ENCODE results near the gene POLN.

POLN gene

DNA sequence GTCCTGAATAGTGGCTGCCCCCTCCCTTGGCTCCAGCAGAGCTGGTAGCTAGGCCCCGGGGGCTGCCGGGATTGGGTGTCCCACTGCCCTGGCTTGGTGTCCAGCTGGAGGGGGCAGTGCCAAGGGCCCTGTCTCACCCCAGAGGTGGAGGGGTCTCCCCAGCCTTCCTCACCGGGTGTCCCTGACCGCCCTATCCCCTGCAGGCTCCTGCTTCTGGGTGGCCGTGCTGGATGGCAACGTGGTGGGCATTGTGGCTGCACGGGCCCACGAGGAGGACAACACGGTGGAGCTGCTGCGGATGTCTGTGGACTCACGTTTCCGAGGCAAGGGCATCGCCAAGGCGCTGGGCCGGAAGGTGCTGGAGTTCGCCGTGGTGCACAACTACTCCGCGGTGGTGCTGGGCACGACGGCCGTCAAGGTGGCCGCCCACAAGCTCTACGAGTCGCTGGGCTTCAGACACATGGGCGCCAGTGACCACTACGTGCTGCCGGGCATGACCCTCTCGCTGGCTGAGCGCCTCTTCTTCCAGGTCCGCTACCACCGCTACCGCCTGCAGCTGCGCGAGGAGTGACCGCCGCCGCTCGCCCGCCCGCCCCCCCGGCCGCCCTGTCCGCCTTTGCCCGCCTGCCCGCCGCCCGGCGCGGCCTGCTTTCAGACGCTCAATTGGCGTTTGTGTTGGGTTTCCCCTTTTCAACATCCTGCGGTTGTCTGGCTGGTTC is 178.2 kb downstream of the POLN start:
- no peak for DNase-seq (ENCODE audit: low spot score)
- Histone ChIP-seq H3K4me3 (no peak overlapping the region), H3K27ac (no peak overlapping the region)
- TF ChIP-seq, protein P1, sequence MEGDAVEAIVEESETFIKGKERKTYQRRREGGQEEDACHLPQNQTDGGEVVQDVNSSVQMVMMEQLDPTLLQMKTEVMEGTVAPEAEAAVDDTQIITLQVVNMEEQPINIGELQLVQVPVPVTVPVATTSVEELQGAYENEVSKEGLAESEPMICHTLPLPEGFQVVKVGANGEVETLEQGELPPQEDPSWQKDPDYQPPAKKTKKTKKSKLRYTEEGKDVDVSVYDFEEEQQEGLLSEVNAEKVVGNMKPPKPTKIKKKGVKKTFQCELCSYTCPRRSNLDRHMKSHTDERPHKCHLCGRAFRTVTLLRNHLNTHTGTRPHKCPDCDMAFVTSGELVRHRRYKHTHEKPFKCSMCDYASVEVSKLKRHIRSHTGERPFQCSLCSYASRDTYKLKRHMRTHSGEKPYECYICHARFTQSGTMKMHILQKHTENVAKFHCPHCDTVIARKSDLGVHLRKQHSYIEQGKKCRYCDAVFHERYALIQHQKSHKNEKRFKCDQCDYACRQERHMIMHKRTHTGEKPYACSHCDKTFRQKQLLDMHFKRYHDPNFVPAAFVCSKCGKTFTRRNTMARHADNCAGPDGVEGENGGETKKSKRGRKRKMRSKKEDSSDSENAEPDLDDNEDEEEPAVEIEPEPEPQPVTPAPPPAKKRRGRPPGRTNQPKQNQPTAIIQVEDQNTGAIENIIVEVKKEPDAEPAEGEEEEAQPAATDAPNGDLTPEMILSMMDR (IDR thresholded peaks at IDR 0.05): no peak

DNA sequence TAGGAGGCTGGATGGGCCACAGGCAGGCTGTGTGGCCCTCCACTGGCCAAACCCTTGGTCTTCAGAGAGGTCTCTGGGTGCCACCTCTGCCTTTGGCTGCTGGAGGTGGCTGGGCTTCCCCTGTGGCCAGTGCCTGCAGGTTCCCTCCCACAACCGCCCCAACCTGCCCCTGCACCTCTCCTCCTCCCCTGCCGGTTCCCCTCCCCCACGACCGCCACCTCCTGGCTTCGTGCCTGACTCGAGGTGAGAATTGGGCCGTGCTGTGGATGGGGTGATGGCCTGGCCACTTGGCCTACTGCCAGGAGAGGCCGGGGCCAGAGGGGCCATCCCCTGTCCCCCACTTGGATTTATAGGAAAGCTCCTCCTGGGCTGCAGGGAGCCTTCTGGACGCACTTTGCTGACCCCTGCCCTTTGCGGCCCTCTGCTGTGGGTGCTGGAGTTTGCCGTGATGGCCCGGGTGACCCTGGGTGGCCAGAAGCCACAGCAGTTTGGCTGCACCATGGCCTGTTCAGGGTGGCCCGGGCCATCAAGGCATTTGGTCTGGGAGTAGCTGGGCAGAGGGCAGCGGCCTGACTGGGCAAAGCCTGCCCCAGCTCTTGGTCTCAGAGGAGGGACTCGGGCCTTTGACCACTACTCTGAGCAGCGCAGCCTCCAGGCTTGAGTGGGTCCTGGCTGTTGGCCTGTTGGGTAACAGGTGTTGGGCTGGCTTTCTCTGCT is 179.0 kb downstream of the POLN start:
- Histone ChIP-seq H3K27ac (no peak overlapping the region), H3K4me3 (no peak overlapping the region)
- DNase-seq (ENCODE audit: low spot score): no peak
- TF ChIP-seq, protein P1 (IDR thresholded peaks at IDR 0.05): no peak

DNA sequence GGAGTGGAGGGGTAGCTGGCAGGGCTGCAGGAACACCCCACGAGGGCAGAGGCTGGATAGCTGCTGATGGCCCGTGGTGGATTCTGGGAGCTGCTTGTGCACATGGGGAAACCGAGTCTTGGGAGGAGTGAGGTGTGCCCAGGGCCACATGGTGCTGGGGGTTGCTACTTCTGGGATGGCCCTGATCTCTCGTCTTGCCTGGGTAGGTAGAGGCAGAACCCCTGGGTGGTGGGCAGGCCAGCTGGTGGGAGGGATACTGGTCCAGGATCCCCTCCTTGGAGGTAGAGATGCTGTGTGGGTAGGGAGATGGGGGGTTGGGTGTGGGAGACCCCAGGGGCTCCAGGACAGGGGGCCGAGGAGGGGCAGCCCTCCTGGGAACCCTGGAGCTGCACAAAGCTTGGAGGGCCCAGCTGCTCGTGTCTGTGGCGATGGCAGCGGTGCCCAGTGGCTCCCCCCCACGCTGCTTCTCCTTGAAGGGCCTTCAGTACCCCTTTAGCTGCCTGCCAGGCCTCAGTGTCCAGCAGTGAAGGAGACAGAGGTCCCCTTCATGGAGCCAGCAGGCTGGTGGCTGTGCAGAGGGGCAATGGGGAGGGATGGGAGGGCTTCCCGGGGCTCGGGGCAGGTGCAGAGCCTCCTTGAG is 179.6 kb downstream of the POLN start:
- TF ChIP-seq, protein P1 (IDR thresholded peaks at IDR 0.05): no peak
- DNase-seq (ENCODE audit: low spot score): no peak
- no peak overlapping the region for H3K4me3 ChIP-seq
- no peak overlapping the region for H3K27ac ChIP-seq

DNA sequence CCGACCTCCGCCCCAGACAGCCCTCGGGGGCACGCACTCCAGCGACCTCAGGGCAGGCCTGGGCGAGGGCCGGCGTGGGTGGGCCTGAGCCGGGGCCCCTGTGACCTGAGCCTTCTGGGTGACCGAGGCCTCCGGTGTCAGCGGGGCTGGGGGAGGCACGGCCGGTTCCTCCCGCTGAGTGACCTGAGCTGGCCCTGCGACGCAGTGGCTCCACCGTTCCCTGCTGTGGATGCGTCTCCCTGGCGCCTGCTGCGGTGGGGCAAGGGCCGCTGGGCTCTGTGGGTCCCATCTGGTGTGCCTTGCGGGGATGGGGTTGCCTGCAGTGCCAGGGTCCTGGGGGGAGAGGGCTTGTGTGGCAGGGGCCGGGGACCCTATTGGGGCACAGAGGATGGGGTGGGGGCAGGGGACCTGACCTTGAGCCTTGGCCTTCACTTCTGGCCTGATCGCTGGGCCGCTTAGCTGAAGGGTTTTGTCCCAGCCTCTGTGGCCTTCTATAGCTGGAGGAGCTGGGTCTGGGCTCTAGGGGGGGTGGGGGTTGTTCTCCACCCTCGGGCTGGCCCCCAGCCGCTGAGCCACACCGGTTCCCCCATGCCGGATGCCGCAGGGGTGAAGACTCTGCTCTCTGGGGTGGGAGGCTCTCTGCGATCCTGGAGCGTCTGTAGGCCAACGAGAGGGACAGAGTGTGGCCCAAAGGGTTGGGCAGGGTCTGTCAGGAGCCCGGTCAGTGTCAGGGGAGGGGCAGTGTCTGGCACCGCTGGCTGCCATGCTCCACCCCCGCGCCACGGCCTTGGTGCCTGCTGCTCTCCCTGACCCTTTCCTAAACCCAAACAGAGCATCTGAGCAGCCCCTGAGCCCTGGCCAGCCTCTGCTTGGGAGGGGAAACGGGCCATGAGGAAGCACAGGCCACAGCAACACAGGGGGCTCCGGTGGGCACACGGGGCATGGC is 180.5 kb downstream of the POLN start:
- no peak overlapping the region for H3K27ac ChIP-seq
- H3K4me3 ChIP-seq: no peak overlapping the region
- no peak for DNase-seq (ENCODE audit: low spot score)
- TF ChIP-seq, protein P1 (IDR thresholded peaks at IDR 0.05): no peak

DNA sequence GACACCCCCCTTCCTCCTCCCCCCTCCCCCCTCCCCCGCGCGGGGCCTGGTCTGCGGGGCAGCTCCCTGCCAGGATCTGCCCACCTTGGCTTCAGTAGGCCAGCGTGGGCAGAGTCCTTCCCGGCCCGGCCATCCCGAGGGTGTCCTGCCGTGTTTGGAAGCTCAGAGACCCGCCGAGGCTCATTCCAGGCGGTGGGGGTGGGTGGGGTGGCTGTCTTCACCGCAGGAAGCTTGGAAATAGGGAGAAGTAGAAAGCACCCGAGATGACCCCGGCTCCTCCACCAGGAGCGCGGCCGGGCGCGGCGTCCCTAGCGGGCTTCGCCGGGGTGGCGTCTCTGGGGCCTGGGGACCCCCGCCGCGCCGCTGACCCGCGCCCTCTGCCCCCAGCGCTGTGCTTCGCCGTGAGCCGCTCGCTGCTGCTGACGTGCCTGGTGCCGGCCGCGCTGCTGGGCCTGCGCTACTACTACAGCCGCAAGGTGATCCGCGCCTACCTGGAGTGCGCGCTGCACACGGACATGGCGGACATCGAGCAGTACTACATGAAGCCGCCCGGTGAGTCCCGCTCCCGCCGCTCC is 181.2 kb downstream of the POLN start:
- TF ChIP-seq, protein P1 (IDR thresholded peaks at IDR 0.05): no peak
- Histone ChIP-seq H3K27ac (no peak overlapping the region), H3K4me3 (peak overlapping the region; percentile 75)
- no peak for DNase-seq (ENCODE audit: low spot score)
